ENCODE measurements around the gene MARF1. TPM values are rescaled to one million over a fixed set of nuclear protein-coding genes. Genes with fewer than 3 reads are reported as not detected.
A peak's percentile ranks its signal among the peaks of the same experiment; 100 is the strongest.

Gene MARF1
- total and polyA plus RNA-seq, 9 of the 15 experiments (the other 6 are each of a cell fraction or from before 2014, with no cell fraction given): 4.7 to 33.2 (median 11.7) TPM

DNA sequence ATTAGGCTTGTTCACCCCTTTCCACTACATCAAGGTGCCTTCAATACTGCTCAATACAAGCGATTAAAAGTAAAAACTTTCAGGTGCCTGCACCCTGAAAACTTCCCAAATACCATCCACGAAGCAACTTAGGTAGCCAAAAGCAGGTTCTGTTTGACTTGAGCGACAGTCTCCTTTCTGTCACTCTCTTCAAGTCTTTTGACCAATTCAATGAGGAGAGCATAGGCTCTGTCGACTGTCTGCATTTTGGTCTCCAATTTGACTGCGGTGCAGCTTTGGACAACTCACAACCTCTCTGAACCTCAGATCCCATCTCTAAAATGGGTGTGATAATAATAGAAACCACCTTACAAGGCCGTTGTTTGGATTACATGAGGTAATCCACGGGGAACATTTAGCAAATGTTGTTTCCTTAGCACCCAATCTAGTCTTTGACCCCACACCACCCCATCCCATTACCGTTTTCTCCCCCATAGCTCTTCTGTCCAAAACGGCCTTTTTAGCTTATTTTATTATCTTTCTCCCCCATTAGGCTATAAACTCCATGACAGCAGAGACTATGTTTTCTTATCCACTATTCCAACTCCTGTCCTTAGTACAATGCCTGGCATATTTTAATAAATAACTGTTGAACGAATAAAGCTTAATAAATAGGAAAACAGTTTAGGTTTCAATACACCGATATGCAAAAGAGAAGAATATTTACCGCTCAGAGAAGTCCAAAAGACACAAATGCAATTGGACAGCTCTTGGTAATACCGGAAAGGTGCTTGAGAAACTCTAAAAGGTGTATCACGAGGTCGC is 999 bp downstream of the MARF1 start (continued):
- TF ChIP-seq, protein P1, sequence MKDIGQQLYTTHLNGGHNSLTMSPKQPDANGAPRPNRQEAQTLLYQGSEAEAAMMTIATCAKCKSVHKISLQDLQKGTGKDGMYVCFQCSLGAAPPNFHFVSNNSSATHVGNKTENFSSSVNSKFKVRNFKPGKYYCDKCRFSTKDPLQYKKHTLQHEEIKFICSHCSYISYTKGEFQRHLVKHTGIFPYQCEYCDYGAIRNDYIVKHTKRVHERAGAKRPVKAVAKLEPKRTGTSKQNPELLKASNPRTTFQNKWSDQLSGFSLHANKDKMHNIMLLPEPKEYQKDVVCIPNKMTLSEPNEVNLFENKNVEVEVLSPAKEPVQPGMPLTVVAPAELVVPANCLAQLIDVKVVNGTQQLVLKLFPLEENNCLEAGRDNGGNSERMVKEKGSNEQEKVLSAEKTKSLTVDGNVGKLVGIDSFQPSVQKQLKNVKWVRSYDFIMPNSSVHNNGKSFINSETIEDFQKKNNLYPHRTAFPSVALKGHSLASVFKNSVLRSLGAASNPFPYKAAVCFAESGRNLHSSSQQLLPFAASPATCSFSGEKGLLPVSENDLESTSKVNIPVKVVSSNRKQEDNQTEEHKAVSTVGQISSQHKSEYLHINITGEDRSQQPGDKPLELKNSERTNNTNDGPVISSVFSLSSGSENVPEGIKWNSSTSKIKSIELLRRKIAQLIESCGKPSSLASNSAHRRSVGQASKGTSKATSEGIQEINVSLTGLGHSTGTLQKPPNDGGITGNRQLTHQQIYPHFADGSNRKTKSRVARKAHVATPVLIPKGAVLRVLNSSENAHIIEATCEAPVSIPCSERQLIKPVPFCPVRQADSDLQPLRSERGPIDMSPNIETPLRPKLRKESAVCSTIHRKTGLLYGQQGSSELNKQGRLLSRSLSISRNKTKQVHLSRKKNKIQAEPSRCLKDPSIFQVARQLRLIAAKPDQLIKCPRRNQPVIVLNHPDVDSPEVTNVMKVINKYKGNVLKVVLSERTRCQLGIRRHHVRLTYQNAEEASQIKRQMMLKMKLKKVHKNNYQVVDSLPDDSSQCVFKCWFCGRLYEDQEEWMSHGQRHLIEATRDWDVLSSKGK (CRISPR knock-in tag; IDR thresholded peaks at IDR 0.05): no peak
- TF ChIP-seq NRF1 (conservative IDR thresholded peaks at IDR 0.05 in 1 of 2, IDR thresholded peaks at IDR 0.05 in 1 of 2) (no peak), FOXJ2 (tag; IDR thresholded peaks at IDR 0.05) (no peak), STAT5A (IDR thresholded peaks at IDR 0.05; ENCODE audit: borderline replicate concordance, low read length) (no peak), BMI1 (IDR thresholded peaks at IDR 0.05; ENCODE audit: low read length) (no peak), L3MBTL2 (IDR thresholded peaks at IDR 0.05) (no peak), SMAD2 (IDR thresholded peaks at IDR 0.05; ENCODE audit: low read depth, low read length) (no peak), PTBP1 (IDR thresholded peaks at IDR 0.05; ENCODE audit: low read depth, low read length) (peak; percentile 80; the same call in 1 of the 2 replicates), NFRKB (IDR thresholded peaks at IDR 0.05; ENCODE audit: low read depth) (0 out of 2 replicates have a peak, but pooled peaks have one; percentile 53), ZNF23 (CRISPR knock-in tag; IDR thresholded peaks at IDR 0.05) (no peak), CBX2 (IDR thresholded peaks at IDR 0.05; ENCODE audit: insufficient read depth, low read length, poor library complexity, severe bottlenecking) (no peak), RAD51 (IDR thresholded peaks at IDR 0.05; ENCODE audit: borderline replicate concordance, low read depth) (peak; percentile 38; the same call in 1 of the 2 replicates), ZNF354B (CRISPR knock-in tag; IDR thresholded peaks at IDR 0.05) (no peak), ATF7 (IDR thresholded peaks at IDR 0.05) (no peak), PHF8 (IDR thresholded peaks at IDR 0.05; ENCODE audit: borderline replicate concordance, low read length) (peak; percentile 9; the same call in 1 of the 2 replicates), NR3C1 (CRISPR knock-in tag; IDR thresholded peaks at IDR 0.05) (no peak), MBD2 (IDR thresholded peaks at IDR 0.05; ENCODE audit: borderline replicate concordance, low read depth) (no peak), NFYB (IDR thresholded peaks at IDR 0.05; ENCODE audit: extremely low read depth, insufficient read length) (no peak), ZNF780A (CRISPR knock-in tag; IDR thresholded peaks at IDR 0.05) (no peak), ETV6 (IDR thresholded peaks at IDR 0.05; ENCODE audit: borderline replicate concordance in 1 of 2, low read depth in 2 of 2, low read length in 1 of 2) (no peak), ETV6 (CRISPR knock-in tag; IDR thresholded peaks at IDR 0.05; ENCODE audit: borderline replicate concordance) (no peak), SNRNP70 (optimal IDR thresholded peaks at IDR 0.05; ENCODE audit: low read depth, low read length) (no peak), KLF10 (CRISPR knock-in tag; IDR thresholded peaks at IDR 0.05) (no peak)
- TF ChIP-seq, protein P2, sequence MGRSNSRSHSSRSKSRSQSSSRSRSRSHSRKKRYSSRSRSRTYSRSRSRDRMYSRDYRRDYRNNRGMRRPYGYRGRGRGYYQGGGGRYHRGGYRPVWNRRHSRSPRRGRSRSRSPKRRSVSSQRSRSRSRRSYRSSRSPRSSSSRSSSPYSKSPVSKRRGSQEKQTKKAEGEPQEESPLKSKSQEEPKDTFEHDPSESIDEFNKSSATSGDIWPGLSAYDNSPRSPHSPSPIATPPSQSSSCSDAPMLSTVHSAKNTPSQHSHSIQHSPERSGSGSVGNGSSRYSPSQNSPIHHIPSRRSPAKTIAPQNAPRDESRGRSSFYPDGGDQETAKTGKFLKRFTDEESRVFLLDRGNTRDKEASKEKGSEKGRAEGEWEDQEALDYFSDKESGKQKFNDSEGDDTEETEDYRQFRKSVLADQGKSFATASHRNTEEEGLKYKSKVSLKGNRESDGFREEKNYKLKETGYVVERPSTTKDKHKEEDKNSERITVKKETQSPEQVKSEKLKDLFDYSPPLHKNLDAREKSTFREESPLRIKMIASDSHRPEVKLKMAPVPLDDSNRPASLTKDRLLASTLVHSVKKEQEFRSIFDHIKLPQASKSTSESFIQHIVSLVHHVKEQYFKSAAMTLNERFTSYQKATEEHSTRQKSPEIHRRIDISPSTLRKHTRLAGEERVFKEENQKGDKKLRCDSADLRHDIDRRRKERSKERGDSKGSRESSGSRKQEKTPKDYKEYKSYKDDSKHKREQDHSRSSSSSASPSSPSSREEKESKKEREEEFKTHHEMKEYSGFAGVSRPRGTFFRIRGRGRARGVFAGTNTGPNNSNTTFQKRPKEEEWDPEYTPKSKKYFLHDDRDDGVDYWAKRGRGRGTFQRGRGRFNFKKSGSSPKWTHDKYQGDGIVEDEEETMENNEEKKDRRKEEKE (IDR thresholded peaks at IDR 0.05; ENCODE audit: borderline replicate concordance in 1 of 2, control insufficient read depth in 1 of 2, low read depth in 2 of 2, low read length in 1 of 2): no peak
